H9 (cell line): ENCODE results near the gene PRKAG3. TPM values are rescaled to one million over a fixed set of nuclear protein-coding genes. Genes with fewer than 3 reads are reported as not detected.

ENCODE experiments used
- DNase-seq: peaks from one replicate; pipeline ENCODE4 v3.0.0-alpha.2; 2017
- H2AFZ ChIP-seq: one replicate; pipeline ENCODE4 v1.6.1; 2013; ENCODE audit warnings: mild to moderate bottlenecking, low read length, control low read depth, moderate library complexity
- H2AK5ac ChIP-seq: 2 replicates; pipeline ENCODE4 v1.6.1; 2013; ENCODE audit warnings: low read length, control low read depth, mixed read lengths; ENCODE audit not compliant: insufficient read length
- H2BK120ac ChIP-seq: one replicate; pipeline ENCODE4 v1.6.1; 2013; ENCODE audit warnings: low read depth, mild to moderate bottlenecking, low read length, control low read depth, inconsistent platforms; ENCODE audit not compliant: poor library complexity, severe bottlenecking
- H2BK12ac ChIP-seq: 2 replicates; pipeline ENCODE4 v1.6.1; 2013; ENCODE audit warnings: low read length, control low read depth, mixed read lengths, low read depth; ENCODE audit not compliant: insufficient read length
- H2BK15ac ChIP-seq: 2 replicates; pipeline ENCODE4 v1.6.1; 2013; ENCODE audit warnings: low read depth, low read length, control low read depth
- H2BK20ac ChIP-seq: one replicate; pipeline ENCODE4 v1.6.1; 2013; ENCODE audit warnings: low read depth, mild to moderate bottlenecking, low read length, control low read depth, inconsistent platforms; ENCODE audit not compliant: poor library complexity, severe bottlenecking
- H2BK5ac ChIP-seq: 2 replicates; pipeline ENCODE4 v1.6.1; 2013; ENCODE audit warnings: low read length, control low read depth, mixed read lengths; ENCODE audit not compliant: insufficient read length
- H3K14ac ChIP-seq: 2 replicates; pipeline ENCODE4 v1.6.1; 2013; ENCODE audit warnings: low read length, control low read depth; ENCODE audit not compliant: insufficient read depth
- H3K18ac ChIP-seq: 2 replicates; pipeline ENCODE4 v1.6.1; 2013; ENCODE audit warnings: low read depth, mild to moderate bottlenecking, mixed read lengths, low read length, control low read depth; ENCODE audit not compliant: insufficient read length
- H3K23ac ChIP-seq: 2 replicates; pipeline ENCODE4 v1.6.1; 2013; ENCODE audit warnings: low read length, control low read depth, mixed read lengths, low read depth; ENCODE audit not compliant: insufficient read length
- H3K23me2 ChIP-seq: 2 replicates; pipeline ENCODE4 v1.6.1; 2013; ENCODE audit warnings: low read depth, mild to moderate bottlenecking, mixed read lengths, low read length, control low read depth; ENCODE audit not compliant: insufficient read length, poor library complexity, severe bottlenecking
- H3K27ac ChIP-seq: 2 replicates; pipeline ENCODE4 v1.5.1; 2013; ENCODE audit warnings: low read length, control low read depth, mixed read lengths, low read depth; ENCODE audit not compliant: insufficient read length
- H3K27me3 ChIP-seq: 2 replicates; pipeline ENCODE4 v1.6.1; 2013; ENCODE audit warnings: low read length, control low read depth, inconsistent platforms; ENCODE audit not compliant: insufficient read depth
- H3K4ac ChIP-seq: 2 replicates; pipeline ENCODE4 v1.6.1; 2013; ENCODE audit warnings: low read depth, mild to moderate bottlenecking, control low read depth, inconsistent platforms, low read length, moderate library complexity
- H3K4me1 ChIP-seq: 2 replicates; pipeline ENCODE4 v1.6.1; 2013; ENCODE audit warnings: low read length, control low read depth, inconsistent platforms; ENCODE audit not compliant: insufficient read depth
- H3K4me2 ChIP-seq: 2 replicates; pipeline ENCODE4 v1.6.1; 2013; ENCODE audit warnings: low read length, control low read depth, mixed read lengths; ENCODE audit not compliant: insufficient read length, insufficient read depth
- H3K56ac ChIP-seq: 2 replicates; pipeline ENCODE4 v1.6.1; 2013; ENCODE audit warnings: low read depth, mild to moderate bottlenecking, mixed read lengths, low read length, control low read depth; ENCODE audit not compliant: insufficient read length
- H3K79me1 ChIP-seq: 2 replicates; pipeline ENCODE4 v1.6.1; 2013; ENCODE audit warnings: low read depth, mild to moderate bottlenecking, moderate library complexity, low read length, control low read depth, inconsistent platforms; ENCODE audit not compliant: insufficient read depth, poor library complexity, severe bottlenecking
- H3K79me2 ChIP-seq: 2 replicates; pipeline ENCODE4 v1.6.1; 2013; ENCODE audit warnings: low read length, control low read depth, inconsistent platforms; ENCODE audit not compliant: insufficient read depth
- H3K9ac ChIP-seq: 2 replicates; pipeline ENCODE4 v1.6.1; 2013; ENCODE audit warnings: low read length, control low read depth, mixed read lengths; ENCODE audit not compliant: insufficient read length; ENCODE audit errors: extremely low read depth
- H3K9me3 ChIP-seq: one replicate; pipeline ENCODE4 v1.6.1; 2013; ENCODE audit warnings: low read depth, low read length, inconsistent platforms; ENCODE audit not compliant: control insufficient read depth
- H3T11ph ChIP-seq: one replicate; pipeline ENCODE4 v1.6.1; 2013; ENCODE audit warnings: mild to moderate bottlenecking, low read length, control low read depth, inconsistent platforms
- H4K20me1 ChIP-seq: one replicate; pipeline ENCODE4 v1.6.1; 2013; ENCODE audit not compliant: control insufficient read depth, insufficient read length, insufficient read depth
- H4K5ac ChIP-seq: 2 replicates; pipeline ENCODE4 v1.6.1; 2013; ENCODE audit warnings: low read depth, mild to moderate bottlenecking, mixed read lengths, low read length, control low read depth; ENCODE audit not compliant: insufficient read length
- H4K8ac ChIP-seq: replicated peaks from 2 replicates; pipeline ENCODE4 v1.6.1; 2013; ENCODE audit warnings: low read length, control low read depth, mixed read lengths, low read depth; ENCODE audit not compliant: insufficient read length
- H4K91ac ChIP-seq: 2 replicates; pipeline ENCODE4 v1.6.1; 2013; ENCODE audit warnings: low read depth, mild to moderate bottlenecking, moderate library complexity, mixed read lengths, low read length, control low read depth; ENCODE audit not compliant: insufficient read length
- H3K27ac Mint-ChIP-seq, 3 experiments: 2 replicates in 2 of 3; 3 replicates in 1 of 3; pipeline ENCODE4 v1.8.0; 2020 to 2021; ENCODE audit warnings: mixed read lengths in 3 of 3, mild to moderate bottlenecking in 1 of 3, moderate library complexity in 1 of 3
- H3K27me3 Mint-ChIP-seq: 2 replicates; pipeline ENCODE4 v1.8.0; 2021; ENCODE audit warnings: low read depth, mild to moderate bottlenecking, moderate library complexity, mixed read lengths
- H3K36me3 Mint-ChIP-seq, 3 experiments: 2 replicates in 2 of 3; 3 replicates in 1 of 3; pipeline ENCODE4 v1.8.0; 2020 to 2021; ENCODE audit warnings: low read depth in 3 of 3, mixed read lengths in 3 of 3; ENCODE audit not compliant: insufficient read depth in 1 of 3
- H3K4me1 Mint-ChIP-seq, 2 experiments: 2 replicates each; pipeline ENCODE4 v1.8.0; 2020; ENCODE audit warnings: mixed read lengths in 2 of 2
- H3K4me3 Mint-ChIP-seq, 2 experiments: 2 replicates in 1 of 2; 3 replicates in 1 of 2; pipeline ENCODE4 v1.8.0; 2020 to 2021; ENCODE audit warnings: mild to moderate bottlenecking in 2 of 2, mixed read lengths in 2 of 2, moderate library complexity in 1 of 2
- H3K9me3 Mint-ChIP-seq, 2 experiments: 2 replicates in 1 of 2; 3 replicates in 1 of 2; pipeline ENCODE4 v1.8.0; 2020; ENCODE audit warnings: mild to moderate bottlenecking in 2 of 2, mixed read lengths in 2 of 2, moderate library complexity in 1 of 2
- CTCF ChIP-seq: fragments of 200-600 bp; sonication (generic); conservative IDR thresholded peaks from 3 replicates; pipeline ENCODE4 v1.8.0; 2021; ENCODE audit warnings: antibody characterized with exemption, mild to moderate bottlenecking
- WGBS: extraction: QIAGEN DNeasy Blood & Tissue Kit; methylation state at CpG from one replicate; pipeline ENCODE4 v1.1.7; 2013; ENCODE audit warnings: missing lambda C conversion rate, low lambda C conversion rate, mixed read lengths; ENCODE audit not compliant: insufficient read length; ENCODE audit errors: extremely low coverage; 5-methylcytosine and 5-hydroxymethylcytosine counted together
- total RNA-seq: library from RNA; stranded (reverse); gene quantifications from 2 replicates; pipeline ENCODE4 v1.2.1, GENCODE V29; 2021

The PRKAG3 gene
- total RNA-seq, 1 experiment from 2014 or later: not detected

- Mint-ChIP-seq H3K9me3 (peaks cover 2 to 3% of the 10 kb centered on the region in 2 experiments; a peak in 2 of 5 replicates), H3K27ac (no peak overlapping the region; a peak in 1 of 7 replicates), H3K4me1 (peaks cover 26 to 40% of the 10 kb centered on the region in 2 experiments), H3K4me3 (no peak overlapping the region), H3K36me3 (no peaks in the 10 kb centered on the region; a peak in 2 of 7 replicates), H3K27me3 (peaks cover 96% of the 10 kb centered on the region)
- Histone ChIP-seq H4K8ac (no peak overlapping the region), H4K20me1 (no peaks in the 10 kb centered on the region), H3K9ac (no peak overlapping the region), H3K14ac (no peak overlapping the region), H3K56ac (no peak overlapping the region), H3K23ac (no peak overlapping the region), H2BK20ac (no peak overlapping the region), H3K79me2 (no peaks in the 10 kb centered on the region), H2BK5ac (no peak overlapping the region), H2AFZ (no peak overlapping the region), H3K27me3 (peaks cover 93% of the 10 kb centered on the region), H3K4me2 (no peak overlapping the region), H3K4ac (no peak overlapping the region), H3T11ph (no peak overlapping the region), H3K23me2 (peaks cover 2% of the 10 kb centered on the region), H2BK15ac (no peak overlapping the region), H3K18ac (no peak overlapping the region), H3K4me1 (no peaks in the 10 kb centered on the region), H3K9me3 (no peaks in the 10 kb centered on the region), H3K27ac (no peak overlapping the region), H2AK5ac (no peak overlapping the region), H2BK12ac (no peak overlapping the region), H4K5ac (no peak overlapping the region), H3K79me1 (no peaks in the 10 kb centered on the region), H2BK120ac (no peak overlapping the region), H4K91ac (no peak overlapping the region)
- whole genome bisulfite sequencing: no CpG with 5 or more reads among the region's 2 CpGs
- no peak for TF ChIP-seq CTCF
- DNase-seq: no peak
These were observed 44.2 kb upstream of the PRKAG3 start for GRCh38 chr2:218875692-218876246.
